CD14-positive monocyte (primary cell): ENCODE data around the gene NTN3. TPM values are rescaled to one million over a fixed set of nuclear protein-coding genes. Genes with fewer than 3 reads are reported as not detected.
"Not testable (repeated sequence)": the region's sequence is repeated elsewhere in the genome, so short reads cannot be mapped to it uniquely, and the experiment has no call there.

Source experiments
- DNase-seq, 3 donors: peaks; one replicate each; pipeline ENCODE4 v3.0.0-alpha.2; 2011 to 2022
- H2AFZ ChIP-seq: 2 replicates; pipeline ENCODE4 v1.6.0; 2012; ENCODE audit warnings: mild to moderate bottlenecking, low read depth, low read length, inconsistent platforms; ENCODE audit not compliant: insufficient read depth, poor library complexity, severe bottlenecking
- H3K27ac ChIP-seq, 2 donors: 1 replicate in 1 of 2; 2 replicates in 1 of 2; pipeline ENCODE4 v1.5.1; 2012 to 2013; ENCODE audit warnings: low read length in 2 of 2, control low read depth in 1 of 2, inconsistent platforms in 1 of 2, low read depth in 1 of 2, mild to moderate bottlenecking in 1 of 2
- H3K27me3 ChIP-seq, 2 donors: one replicate each; pipeline versions ENCODE4 v1.6.0 to v1.6.1; 2011 to 2013; ENCODE audit warnings: low read length in 2 of 2; ENCODE audit not compliant: control insufficient read depth in 2 of 2, insufficient read depth in 2 of 2
- H3K36me3 ChIP-seq, 2 donors: replicated peaks in 1 of 2; 1 replicate in 1 of 2; 2 replicates in 1 of 2; pipeline versions ENCODE4 v1.5.1 to v1.6.1; 2012 to 2013; ENCODE audit warnings: low read length in 2 of 2, control low read depth in 1 of 2, inconsistent platforms in 1 of 2, mild to moderate bottlenecking in 1 of 2; ENCODE audit not compliant: insufficient read depth in 2 of 2, control insufficient read depth in 1 of 2
- H3K4me1 ChIP-seq, 2 donors: 1 replicate in 1 of 2; 2 replicates in 1 of 2; pipeline versions ENCODE4 v1.5.1 to v1.6.1; 2012 to 2013; ENCODE audit warnings: low read length in 2 of 2, control low read depth in 1 of 2, inconsistent platforms in 1 of 2, mild to moderate bottlenecking in 1 of 2, moderate library complexity in 1 of 2; ENCODE audit not compliant: insufficient read depth in 2 of 2, control insufficient read depth in 1 of 2
- H3K4me2 ChIP-seq: replicated peaks from 2 replicates; pipeline ENCODE3; 2012; ENCODE audit warnings: low read length, moderate library complexity, mild to moderate bottlenecking; ENCODE audit not compliant: poor library complexity, severe bottlenecking; ENCODE audit errors: extremely low read depth
- H3K4me3 ChIP-seq, 3 experiments: fragments of 200-600 bp in 1 of 3; sonication (generic) in 1 of 3; replicated peaks in 1 of 3; 1 replicate in 2 of 3; 2 replicates in 1 of 3; pipeline ENCODE4 v1.5.1; 2011 to 2013; ENCODE audit warnings: low read length in 3 of 3, mild to moderate bottlenecking in 3 of 3, control low read depth in 2 of 3, low read depth in 2 of 3, inconsistent platforms in 1 of 3, moderate library complexity in 1 of 3
- H3K79me2 ChIP-seq: 2 replicates; pipeline ENCODE4 v1.6.0; 2012; ENCODE audit warnings: mild to moderate bottlenecking, control low read depth, inconsistent platforms, low read length, moderate library complexity; ENCODE audit not compliant: insufficient read depth
- H3K9ac ChIP-seq: 2 replicates; pipeline ENCODE4 v1.6.0; 2017; ENCODE audit warnings: low read length, mild to moderate bottlenecking; ENCODE audit not compliant: insufficient read depth, poor library complexity, severe bottlenecking
- H3K9me3 ChIP-seq, 2 donors: replicated peaks in 1 of 2; 1 replicate in 1 of 2; 2 replicates in 1 of 2; pipeline versions ENCODE4 v1.5.1 to v1.6.1; 2012 to 2013; ENCODE audit warnings: low read length in 2 of 2, control low read depth in 1 of 2; ENCODE audit not compliant: control insufficient read depth in 1 of 2, insufficient read depth in 1 of 2
- H4K20me1 ChIP-seq: 2 replicates; pipeline ENCODE4 v1.6.0; 2012; ENCODE audit warnings: mild to moderate bottlenecking, low read length, control low read depth, moderate library complexity; ENCODE audit not compliant: insufficient read depth
- H3K27ac Mint-ChIP-seq, 7 donors: one replicate each; pipeline ENCODE4 v1.8.0; 2020; ENCODE audit warnings: mild to moderate bottlenecking in 7 of 7, mixed read lengths in 7 of 7, moderate library complexity in 6 of 7, inconsistent platforms in 2 of 7
- H3K27me3 Mint-ChIP-seq, 3 donors: one replicate each; pipeline ENCODE4 v1.8.0; 2021 to 2022; ENCODE audit warnings: low read depth in 3 of 3, mild to moderate bottlenecking in 3 of 3, mixed read lengths in 3 of 3, moderate library complexity in 3 of 3, inconsistent platforms in 1 of 3
- H3K36me3 Mint-ChIP-seq, 2 donors: one replicate each; pipeline ENCODE4 v1.8.0; 2020; ENCODE audit warnings: mixed read lengths in 2 of 2, inconsistent platforms in 1 of 2, mild to moderate bottlenecking in 1 of 2
- H3K4me1 Mint-ChIP-seq: one replicate; pipeline ENCODE4 v1.8.0; 2020; ENCODE audit warnings: mild to moderate bottlenecking, mixed read lengths
- H3K4me3 Mint-ChIP-seq, 2 donors: one replicate each; pipeline ENCODE4 v1.8.0; 2020; ENCODE audit warnings: mild to moderate bottlenecking in 2 of 2, mixed read lengths in 2 of 2, moderate library complexity in 1 of 2
- H3K9me3 Mint-ChIP-seq, 7 donors: one replicate each; pipeline ENCODE4 v1.8.0; 2020 to 2022; ENCODE audit warnings: mixed read lengths in 7 of 7, mild to moderate bottlenecking in 6 of 7, moderate library complexity in 6 of 7, inconsistent platforms in 2 of 7
- CTCF ChIP-seq: fragments of 200-600 bp; IDR thresholded peaks from one replicate; pipeline ENCODE4 v1.8.0; 2022; ENCODE audit warnings: antibody characterized with exemption, mild to moderate bottlenecking
- WGBS: methylation state at CpG from one replicate; pipeline ENCODE4 v1.1.5; 2013; ENCODE audit warnings: missing lambda C conversion rate; ENCODE audit not compliant: insufficient coverage; 5-methylcytosine and 5-hydroxymethylcytosine counted together
- intact Hi-C, 2 donors: fragments of 100-400 bp; cut with micrococcal nuclease; formaldehyde crosslinking; loops; one replicate each; pipeline versions ENCODE4 v1.15.0 to v1.15.1; 2023
- polyA plus RNA-seq, 3 donors: library from polyadenylated mRNA; depleted of rRNA in 1 of 3; unstranded in 2 of 3; stranded (reverse) in 1 of 3; fragments of 300-500 nt in 2 of 3; fragments of >200 nt in 1 of 3; fragmentation: Illumina TruSeq in 2 of 3; gene quantifications; 1 replicate in 2 of 3; 2 replicates in 1 of 3; pipeline ENCODE4 v1.2.3, GENCODE V29; 2012 to 2021

Gene NTN3
- polyA plus RNA-seq, 3 donors, result not detected

DNA sequence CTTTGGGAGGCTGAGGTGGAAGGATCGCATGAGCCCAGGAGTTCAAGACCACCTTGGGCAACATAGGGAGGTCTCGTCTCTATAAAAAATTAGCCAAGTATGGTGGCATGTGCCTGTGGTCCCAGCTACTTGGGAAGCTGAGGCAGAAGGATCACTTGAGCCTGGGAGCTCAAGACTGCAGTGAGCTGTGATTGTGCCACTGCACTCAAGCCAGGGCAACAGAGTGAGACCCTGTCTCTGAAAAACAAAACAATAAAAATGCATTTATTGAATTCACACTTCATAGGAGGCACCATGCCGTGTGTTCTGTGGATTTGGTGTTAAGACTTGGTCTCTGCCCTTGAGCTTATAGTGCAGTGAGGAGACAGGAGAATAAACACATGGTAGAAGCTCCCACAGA, 6.2 kb downstream of the NTN3 start:
- no peak overlapping the region for H2AFZ ChIP-seq
- Mint-ChIP-seq H3K4me1 (peaks cover 42% of the 10 kb centered on the region), H3K9me3 (peaks cover 0 to 7% (median 0%) of the 10 kb centered on the region in 7 donors), H3K27me3 (peaks cover 11 to 13% (median 13%) of the 10 kb centered on the region in 3 donors), H3K27ac (no peak overlapping the region), H3K36me3 (peaks cover 9 to 38% of the 10 kb centered on the region in 2 donors), H3K4me3 (no peak overlapping the region)
- H3K36me3 ChIP-seq, result no peaks in the 10 kb centered on the region
- H3K27ac ChIP-seq, result no peak overlapping the region
- intact Hi-C loops, result loop anchor here in 1 of 2 donors (10.0 kb wide), 1 partner anchor 53 kb away; the partner anchor contains the start of gene CCNF
- WGBS, result 89% methylated on average over 2 of the region's 3 CpGs
- peaks cover 6 to 12% of the 10 kb centered on the region in 2 donors for H3K27me3 ChIP-seq
- peaks cover 18 to 49% of the 10 kb centered on the region in 2 donors for H3K4me1 ChIP-seq
- H3K79me2 ChIP-seq, result peaks cover 74% of the 10 kb centered on the region
- no peak for DNase-seq
- H3K4me3 ChIP-seq, result no peak overlapping the region
- no peak for TF ChIP-seq CTCF
- H4K20me1 ChIP-seq, result peaks cover 26% of the 10 kb centered on the region
- no peak overlapping the region for H3K4me2 ChIP-seq
- peaks cover 0 to 5% of the 10 kb centered on the region in 2 donors for H3K9me3 ChIP-seq
- no peak overlapping the region for H3K9ac ChIP-seq

DNA sequence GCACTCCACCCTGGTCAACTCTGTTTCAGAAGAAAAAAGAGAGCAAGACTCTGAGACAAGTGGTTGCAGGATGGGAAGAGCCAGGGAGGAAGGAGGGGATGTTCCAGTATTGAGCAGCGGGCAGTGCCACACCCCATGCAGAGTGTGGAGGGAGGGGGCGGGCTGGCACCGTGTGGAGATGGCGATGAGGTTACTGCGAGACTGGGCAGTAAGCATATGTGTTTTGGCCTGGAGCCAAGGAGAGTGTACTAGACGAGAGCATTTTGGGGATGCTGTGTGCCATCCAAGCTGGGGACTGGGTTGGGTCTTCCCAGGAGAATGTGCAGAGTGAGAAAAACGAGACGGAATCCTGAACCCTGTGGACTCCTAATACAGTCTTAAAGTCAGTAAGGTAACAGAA, 7.2 kb downstream of the NTN3 start:
- H3K79me2 ChIP-seq, result peaks cover 83% of the 10 kb centered on the region
- Mint-ChIP-seq H3K4me3 (no peak overlapping the region), H3K27ac (peak overlapping the region in 1 of 7 donors; percentile 24), H3K9me3 (peaks cover 0 to 2% (median 0%) of the 10 kb centered on the region in 7 donors), H3K4me1 (peaks cover 46% of the 10 kb centered on the region), H3K36me3 (peaks cover 9 to 41% of the 10 kb centered on the region in 2 donors), H3K27me3 (peaks cover 3 to 4% (median 3%) of the 10 kb centered on the region in 3 donors)
- TF ChIP-seq CTCF, result no peak
- 64% methylated on average over 8 of the region's 8 CpGs for WGBS
- no peaks in the 10 kb centered on the region for H3K9me3 ChIP-seq
- H3K36me3 ChIP-seq, result no peaks in the 10 kb centered on the region
- H2AFZ ChIP-seq, result no peak overlapping the region
- no peak for DNase-seq
- no peak overlapping the region for H3K4me2 ChIP-seq
- peaks cover 26% of the 10 kb centered on the region for H4K20me1 ChIP-seq
- no peak overlapping the region for H3K9ac ChIP-seq
- intact Hi-C loops, result loop anchor here in 1 of 2 donors (10.0 kb wide), 1 partner anchor 53 kb away; the partner anchor contains the start of gene CCNF
- H3K4me1 ChIP-seq, result peaks cover 14 to 42% of the 10 kb centered on the region in 2 donors
- H3K27me3 ChIP-seq, result peaks cover under 1 to 2% of the 10 kb centered on the region in 2 donors
- no peak overlapping the region for H3K27ac ChIP-seq
- H3K4me3 ChIP-seq, result no peak overlapping the region

DNA sequence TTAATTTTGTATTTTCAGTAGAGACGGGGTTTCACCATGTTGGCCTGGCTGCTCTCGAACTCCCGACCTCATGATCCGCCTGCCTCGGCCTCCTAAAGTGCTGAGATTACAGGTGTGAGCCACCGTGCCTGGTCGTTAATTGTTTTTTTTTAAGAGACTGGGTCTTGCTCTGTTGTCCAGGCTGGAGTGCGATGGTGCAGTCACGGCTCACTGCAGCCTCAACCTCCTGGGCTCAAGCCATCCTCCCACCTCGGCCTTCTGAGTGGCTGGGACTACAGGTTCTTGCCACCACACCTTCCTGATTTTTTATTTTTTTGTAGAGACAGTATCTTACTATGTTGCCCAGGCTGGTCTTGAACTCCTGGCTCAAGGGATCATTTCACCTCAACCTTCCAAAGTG, 8.9 kb downstream of the NTN3 start:
- not testable (repeated sequence) for H3K4me3 ChIP-seq, H3K27me3 Mint-ChIP-seq, H3K9me3 ChIP-seq, H3K9me3 Mint-ChIP-seq, H2AFZ ChIP-seq, DNase-seq, H3K9ac ChIP-seq, H3K27me3 ChIP-seq, H3K27ac ChIP-seq, H3K4me2 ChIP-seq, H3K36me3 ChIP-seq, H3K4me3 Mint-ChIP-seq
- Mint-ChIP-seq H3K27ac (peak overlapping the region in 2 of 7 donors; percentile 4 to 40), H3K36me3 (peaks cover 9 to 46% of the 10 kb centered on the region in 2 donors), H3K4me1 (peaks cover 47% of the 10 kb centered on the region)
- H4K20me1 ChIP-seq, result peaks cover 24% of the 10 kb centered on the region
- peaks cover 79% of the 10 kb centered on the region for H3K79me2 ChIP-seq
- 93% methylated on average over 8 of the region's 10 CpGs for WGBS
- peaks cover 8 to 26% of the 10 kb centered on the region in 2 donors for H3K4me1 ChIP-seq
- intact Hi-C loops, result loop anchor here in 1 of 2 donors (10.0 kb wide), 1 partner anchor 55 kb away; the partner anchor contains the start of gene CCNF
